GM21619 (cell line): Measurements from ENCODE around the gene DUX4.
"Not testable (repeated sequence)": the region's sequence is repeated elsewhere in the genome, so short reads cannot be mapped to it uniquely, and the experiment has no call there.

Source experiments
- ATAC-seq: cut with Tn5 transposase; IDR thresholded peaks from one replicate; pipeline ENCODE4 v1.9.1; 2021; ENCODE audit not compliant: unreplicated experiment

DUX4 gene

GRCh38 chr4:190173428-190173827, at the start of gene DUX4:
Gene DUX4 (plus strand): TSS chr4:190173774. CDS start chr4:190173774, 0 bp downstream.
- ATAC-seq = not testable (repeated sequence)

- not testable (repeated sequence) for ATAC-seq
Observed at GRCh38 chr4:190175436-190175835, 1.9 kb downstream of the DUX4 start.

- ATAC-seq = not testable (repeated sequence)
Observed at GRCh38 chr4:190177727-190178605, 4.4 kb downstream of the DUX4 start.

- ATAC-seq = peak; percentile 5
Observed at GRCh38 chr4:190178606-190178990, 5.0 kb downstream of the DUX4 start.

GRCh38 chr4:190179030-190179739, 5.6 kb downstream of the DUX4 start:
- ATAC-seq = peak; percentile 49

- ATAC-seq = peak; percentile 24
Observed at GRCh38 chr4:190179740-190180094, 6.1 kb downstream of the DUX4 start.

GRCh38 chr4:190180947-190181346, 7.4 kb downstream of the DUX4 start:
- ATAC-seq = not testable (repeated sequence)

GRCh38 chr4:190181481-190182100, 8.0 kb downstream of the DUX4 start:
- not testable (repeated sequence) for ATAC-seq

- not testable (repeated sequence) for ATAC-seq
Observed at GRCh38 chr4:190203510-190203909, 29.9 kb downstream of the DUX4 start.
